Neuronal stem cell (in vitro differentiated cells): Measurements from ENCODE around the gene ATP11B.

Experiments used
- DNase-seq: peaks from one replicate; pipeline ENCODE4 v3.0.0-alpha.2; 2013; ENCODE audit warnings: low spot score
- H2AFZ ChIP-seq: one replicate; pipeline ENCODE4 v1.6.1; 2013; ENCODE audit warnings: mild to moderate bottlenecking, low read length, inconsistent platforms
- H2AK5ac ChIP-seq: 2 replicates; pipeline ENCODE4 v1.6.1; 2013; ENCODE audit warnings: low read depth, mild to moderate bottlenecking, inconsistent platforms, low read length, moderate library complexity, mixed read lengths
- H2BK120ac ChIP-seq: 2 replicates; pipeline ENCODE4 v1.6.1; 2013; ENCODE audit warnings: low read depth, mild to moderate bottlenecking, inconsistent platforms, low read length, moderate library complexity, mixed read lengths
- H2BK12ac ChIP-seq: one replicate; pipeline ENCODE4 v1.6.1; 2013; ENCODE audit warnings: low read length, inconsistent platforms
- H2BK15ac ChIP-seq: 2 replicates; pipeline ENCODE4 v1.6.1; 2013; ENCODE audit warnings: mild to moderate bottlenecking, low read length, inconsistent platforms, mixed read lengths
- H2BK5ac ChIP-seq: one replicate; pipeline ENCODE4 v1.6.1; 2013; ENCODE audit warnings: inconsistent platforms, mild to moderate bottlenecking, low read length, moderate library complexity
- H3K14ac ChIP-seq: one replicate; pipeline ENCODE4 v1.6.1; 2013; ENCODE audit warnings: low read length, inconsistent platforms
- H3K18ac ChIP-seq: 2 replicates; pipeline ENCODE4 v1.6.1; 2013; ENCODE audit warnings: low read length, inconsistent platforms
- H3K23ac ChIP-seq: 2 replicates; pipeline ENCODE4 v1.6.1; 2013; ENCODE audit warnings: low read depth, mild to moderate bottlenecking, mixed read lengths, low read length, inconsistent platforms; ENCODE audit not compliant: poor library complexity
- H3K27ac ChIP-seq: replicated peaks from 3 replicates; pipeline ENCODE4 v1.5.1; 2013; ENCODE audit warnings: low read length, inconsistent platforms
- H3K27me3 ChIP-seq, 3 experiments: 2 replicates each; pipeline ENCODE4 v1.6.1; 2013; ENCODE audit warnings: low read length in 3 of 3, mild to moderate bottlenecking in 2 of 3, inconsistent platforms in 1 of 3, low read depth in 1 of 3, mixed read lengths in 1 of 3, moderate library complexity in 1 of 3; ENCODE audit not compliant: control insufficient read depth in 3 of 3, insufficient read depth in 3 of 3
- H3K36me3 ChIP-seq, 2 donors: replicated peaks in 1 of 2; 2 replicates each; pipeline ENCODE4 v1.6.1; 2013; ENCODE audit warnings: low read length in 2 of 2; ENCODE audit not compliant: control insufficient read depth in 2 of 2, insufficient read depth in 2 of 2
- H3K4ac ChIP-seq: 2 replicates; pipeline ENCODE4 v1.6.1; 2013; ENCODE audit warnings: inconsistent platforms, mild to moderate bottlenecking, low read length, moderate library complexity
- H3K4me1 ChIP-seq, 2 donors: 1 replicate in 1 of 2; 2 replicates in 1 of 2; pipeline ENCODE4 v1.6.1; 2013; ENCODE audit warnings: low read length in 2 of 2, low read depth in 1 of 2; ENCODE audit not compliant: control insufficient read depth in 2 of 2, insufficient read depth in 1 of 2
- H3K4me2 ChIP-seq: one replicate; pipeline ENCODE4 v1.6.1; 2013; ENCODE audit warnings: mild to moderate bottlenecking, low read length, inconsistent platforms; ENCODE audit not compliant: insufficient read depth, poor library complexity, severe bottlenecking
- H3K4me3 ChIP-seq, 2 donors: 2 replicates each; pipeline ENCODE4 v1.5.1; 2013; ENCODE audit warnings: low read length in 2 of 2, mild to moderate bottlenecking in 2 of 2, inconsistent platforms in 1 of 2, moderate library complexity in 1 of 2
- H3K79me1 ChIP-seq: one replicate; pipeline ENCODE4 v1.6.1; 2013; ENCODE audit warnings: low read depth, mild to moderate bottlenecking, inconsistent platforms, low read length, moderate library complexity
- H3K9ac ChIP-seq: one replicate; pipeline ENCODE4 v1.6.1; 2013; ENCODE audit warnings: mild to moderate bottlenecking, low read depth, low read length, inconsistent platforms; ENCODE audit not compliant: poor library complexity
- H3K9me3 ChIP-seq, 2 donors: replicated peaks in 1 of 2; 2 replicates each; pipeline versions ENCODE3 to v1.6.1; 2013; ENCODE audit warnings: low read length in 2 of 2, mild to moderate bottlenecking in 2 of 2, inconsistent platforms in 1 of 2, low read depth in 1 of 2, mixed read lengths in 1 of 2, moderate library complexity in 1 of 2; ENCODE audit not compliant: control insufficient read depth in 2 of 2, insufficient read depth in 1 of 2
- H4K8ac ChIP-seq: one replicate; pipeline ENCODE4 v1.6.1; 2013; ENCODE audit warnings: low read depth, mild to moderate bottlenecking, inconsistent platforms, low read length, moderate library complexity
- H4K91ac ChIP-seq: one replicate; pipeline ENCODE4 v1.6.1; 2013; ENCODE audit warnings: low read length, low read depth, mild to moderate bottlenecking, inconsistent platforms; ENCODE audit not compliant: poor library complexity
- WGBS, 2 donors: extraction: QIAGEN DNeasy Blood & Tissue Kit; methylation state at CpG; one replicate each; pipeline ENCODE4 v1.1.7; 2013; ENCODE audit warnings: missing lambda C conversion rate in 2 of 2, mixed read lengths in 1 of 2; ENCODE audit not compliant: insufficient read length in 2 of 2, insufficient replicate concordance in 1 of 2; ENCODE audit errors: extremely low coverage in 2 of 2; 5-methylcytosine and 5-hydroxymethylcytosine counted together

ATP11B gene

DNA sequence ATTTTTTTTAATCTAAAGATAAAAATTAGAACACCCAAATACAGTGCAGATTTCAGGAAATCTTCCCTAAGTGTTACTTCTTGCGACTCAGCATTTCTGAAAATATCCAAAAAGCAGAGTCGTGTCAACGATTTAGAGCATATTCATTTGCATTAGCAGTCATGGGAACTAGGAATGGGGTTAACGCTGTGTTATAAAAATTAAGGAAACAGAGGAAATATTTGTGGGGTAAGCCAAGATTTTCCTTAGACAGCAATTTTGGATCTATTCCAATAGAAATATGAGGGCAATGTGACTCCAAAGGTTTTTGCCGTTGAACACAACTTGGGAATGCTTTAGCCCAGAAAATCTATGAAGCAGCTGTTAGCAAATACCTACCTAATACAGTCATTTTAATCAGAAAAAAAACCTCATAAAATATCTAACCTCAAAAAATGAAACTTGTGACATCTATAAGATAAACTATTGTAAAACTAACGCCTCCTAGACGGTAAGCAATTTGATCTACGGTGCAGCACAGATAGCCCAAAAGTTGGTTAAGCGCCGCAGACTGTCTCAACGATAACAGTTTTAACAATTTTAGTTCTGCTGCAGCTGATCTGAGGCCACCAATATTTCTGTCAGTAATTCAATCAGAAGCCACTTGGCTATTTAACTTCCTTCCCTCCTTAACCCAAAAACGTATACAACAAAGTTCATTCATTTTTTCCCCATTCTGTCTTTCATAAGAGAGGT lies 5.8 kb upstream of the ATP11B start:
- H3K27ac ChIP-seq, result no peak overlapping the region
- H2BK12ac ChIP-seq, result no peak overlapping the region
- no peak overlapping the region for H3K4ac ChIP-seq
- H3K4me2 ChIP-seq, result no peak overlapping the region
- H3K9me3 ChIP-seq, result no peaks in the 10 kb centered on the region
- H3K36me3 ChIP-seq, result no peaks in the 10 kb centered on the region
- H2BK5ac ChIP-seq, result no peak overlapping the region
- 100% methylated on average over 1 of the region's 12 CpGs; no CpG with 5 or more reads in 1 of the 2 donors for WGBS, 2 donors
- no peak overlapping the region for H3K9ac ChIP-seq
- H2AFZ ChIP-seq, result no peak overlapping the region
- no peaks in the 10 kb centered on the region for H3K79me1 ChIP-seq
- no peak overlapping the region for H4K91ac ChIP-seq
- H2BK120ac ChIP-seq, result no peak overlapping the region
- DNase-seq, result no peak
- no peak overlapping the region for H3K18ac ChIP-seq
- H3K14ac ChIP-seq, result no peak overlapping the region
- H2BK15ac ChIP-seq, result no peak overlapping the region
- no peak overlapping the region for H4K8ac ChIP-seq
- H3K27me3 ChIP-seq, result peaks cover 0 to 72% (median 0%) of the 10 kb centered on the region in 3 experiments
- no peak overlapping the region for H3K4me3 ChIP-seq
- H2AK5ac ChIP-seq, result no peak overlapping the region
- no peaks in the 10 kb centered on the region for H3K4me1 ChIP-seq
- no peak overlapping the region for H3K23ac ChIP-seq

DNA sequence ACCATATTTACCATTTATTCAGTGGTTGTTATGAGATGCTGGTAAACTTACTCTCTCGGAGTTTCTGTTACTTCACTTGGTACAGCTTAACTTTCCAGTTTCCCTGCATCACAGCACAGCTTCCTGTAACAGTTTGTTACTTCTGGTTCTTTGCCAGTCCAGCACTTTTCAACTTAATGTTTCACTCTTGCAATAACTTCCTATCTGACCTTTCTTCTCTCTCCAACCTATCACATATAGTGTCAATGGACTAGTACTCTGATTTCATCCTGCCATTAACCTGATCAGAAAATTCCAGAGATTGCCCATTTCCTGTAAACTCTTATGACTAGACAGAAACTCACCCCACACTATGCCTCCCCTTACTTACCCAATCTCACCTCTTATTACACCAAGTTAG lies 3.9 kb upstream of the ATP11B start:
- Histone ChIP-seq H3K23ac (no peak overlapping the region), H3K4me1 (peaks cover 0 to 3% of the 10 kb centered on the region in 2 donors)
- no peak for DNase-seq

GRCh38 chr3:182790612-182791011 lies 2.7 kb upstream of the ATP11B start:
- no peak for DNase-seq
- Histone ChIP-seq H3K4me1 (peaks cover 3 to 8% of the 10 kb centered on the region in 2 donors), H3K4me2 (no peak overlapping the region), H2BK12ac (no peak overlapping the region), H3K9me3 (no peaks in the 10 kb centered on the region), H3K79me1 (peaks cover 5% of the 10 kb centered on the region), H3K36me3 (no peaks in the 10 kb centered on the region), H2BK120ac (no peak overlapping the region), H3K14ac (no peak overlapping the region), H2AFZ (no peak overlapping the region), H3K4ac (no peak overlapping the region), H3K23ac (no peak overlapping the region), H3K9ac (no peak overlapping the region), H3K27me3 (peaks cover 0 to 55% (median 0%) of the 10 kb centered on the region in 3 experiments), H3K4me3 (no peak overlapping the region), H3K18ac (no peak overlapping the region), H2BK5ac (no peak overlapping the region), H2AK5ac (no peak overlapping the region), H4K91ac (no peak overlapping the region), H3K27ac (no peak overlapping the region), H4K8ac (no peak overlapping the region), H2BK15ac (no peak overlapping the region)
- WGBS, 2 donors, result no CpG with 5 or more reads among the region's 1 CpG

More for the DNA sequence above, 3.9 kb upstream of the ATP11B start:
- Histone ChIP-seq H3K27ac (no peak overlapping the region), H3K36me3 (no peaks in the 10 kb centered on the region), H3K4me2 (no peak overlapping the region), H4K8ac (no peak overlapping the region), H3K18ac (no peak overlapping the region), H2AFZ (no peak overlapping the region), H3K4me3 (no peak overlapping the region), H3K9ac (no peak overlapping the region), H3K27me3 (peaks cover 0 to 62% (median 0%) of the 10 kb centered on the region in 3 experiments), H4K91ac (no peak overlapping the region), H3K14ac (no peak overlapping the region), H3K9me3 (no peaks in the 10 kb centered on the region), H2BK12ac (no peak overlapping the region), H2BK15ac (no peak overlapping the region), H3K4ac (no peak overlapping the region), H2AK5ac (no peak overlapping the region), H2BK120ac (no peak overlapping the region), H2BK5ac (no peak overlapping the region), H3K79me1 (peaks cover 5% of the 10 kb centered on the region)
- WGBS, 2 donors, result no CpG with 5 or more reads among the region's 1 CpG

- Histone ChIP-seq H3K9ac (peak overlapping the region; percentile 89), H2BK12ac (no peak overlapping the region), H2BK5ac (no peak overlapping the region), H4K8ac (no peak overlapping the region), H3K18ac (peak overlapping the region; percentile 90), H3K36me3 (no peaks in the 10 kb centered on the region), H3K4me1 (peaks cover 3 to 9% of the 10 kb centered on the region in 2 donors), H3K23ac (peak overlapping the region; percentile 77), H2AK5ac (peak overlapping the region; percentile 61), H3K27ac (peak overlapping the region; percentile 55), H3K14ac (peak overlapping the region; percentile 91), H2AFZ (peak overlapping the region; percentile 93), H3K4me2 (peak overlapping the region; percentile 84), H4K91ac (no peak overlapping the region), H3K79me1 (peaks cover 6% of the 10 kb centered on the region), H2BK15ac (peak overlapping the region; percentile 60), H3K9me3 (no peaks in the 10 kb centered on the region), H3K4ac (no peak overlapping the region), H3K27me3 (peaks cover 0 to 28% (median 0%) of the 10 kb centered on the region in 3 experiments), H2BK120ac (no peak overlapping the region), H3K4me3 (peak overlapping the region; percentile 79 to 84)
- WGBS, 2 donors, result no CpG with 5 or more reads among the region's 86 CpGs
- peak; percentile 33 for DNase-seq
These were observed 555 bp downstream of the ATP11B start for GRCh38 chr3:182793663-182794454.
